ENCODE results near the gene MATN4.

GRCh38 chr20:45290677-45291355, 17.3 kb downstream of the MATN4 start:
- TF ChIP-seq POLR2AphosphoS5 (IDR thresholded peaks at IDR 0.05): no peak
- TF ChIP-seq POLR2A (IDR thresholded peaks at IDR 0.05): no peak
- TF ChIP-seq CTCF (IDR thresholded peaks at IDR 0.05): peak; percentile 85 to 90 (median 87)
- TF ChIP-seq EP300 (IDR thresholded peaks at IDR 0.05; ENCODE audit: low read depth): no peak

Data from transverse colon (tissue), 4 donors.